B cell (primary cell): ENCODE data around the gene SLC44A3. TPM values are rescaled to one million over a fixed set of nuclear protein-coding genes. Genes with fewer than 3 reads are reported as not detected.

ENCODE experiments used
- ATAC-seq: fragments of 200-7000 bp; cut with Tn5 transposase; one replicate; pipeline ENCODE4 v1.10.0; 2021; ENCODE audit warnings: low read depth, mild to moderate bottlenecking, moderate number of reproducible peaks, moderate library complexity
- CTCF ChIA-PET: fragments of 350-600 bp; sonication (Branson Sonifier 250); formaldehyde crosslinking; loops from one replicate; lab custom pipeline; 2021; ENCODE audit warnings: antibody characterized with exemption, inconsistent platforms; lab: Charles Lee
- POLR2A ChIA-PET: fragments of 350-600 bp; sonication (Branson Sonifier 250); formaldehyde crosslinking; loops from one replicate; lab custom pipeline; 2021; ENCODE audit warnings: antibody characterized with exemption; lab: Charles Lee
- DNase-seq: peaks from one replicate; pipeline ENCODE4 v3.0.0; 2013
- H2AFZ ChIP-seq: 2 replicates; pipeline ENCODE4 v1.6.1; 2012; ENCODE audit warnings: mild to moderate bottlenecking, low read depth, low read length; ENCODE audit not compliant: insufficient read depth, poor library complexity, severe bottlenecking
- H3K27ac ChIP-seq, 2 donors: 1 replicate in 1 of 2; 2 replicates in 1 of 2; pipeline ENCODE4 v1.5.1; 2012 to 2013; ENCODE audit warnings: low read length in 2 of 2, mild to moderate bottlenecking in 2 of 2, moderate library complexity in 1 of 2
- H3K27me3 ChIP-seq, 4 experiments: fragments of 200-600 bp in 1 of 4; sonication (generic) in 1 of 4; replicated peaks in 1 of 4; 1 replicate in 2 of 4; 2 replicates in 2 of 4; pipeline versions ENCODE4 v1.6.1 to v1.7.0; 2013 to 2016; ENCODE audit warnings: low read length in 3 of 4, mild to moderate bottlenecking in 2 of 4, mixed read lengths in 1 of 4, moderate library complexity in 1 of 4; ENCODE audit not compliant: insufficient read depth in 4 of 4, control insufficient read depth in 3 of 4; ENCODE audit errors: control extremely low read depth in 1 of 4
- H3K36me3 ChIP-seq, 2 experiments: replicated peaks in 1 of 2; 1 replicate in 1 of 2; 2 replicates in 1 of 2; pipeline versions ENCODE4 v1.6.1 to v1.7.1; 2013; ENCODE audit warnings: low read length in 1 of 2; ENCODE audit not compliant: insufficient read depth in 2 of 2, control insufficient read depth in 1 of 2; ENCODE audit errors: control extremely low read depth in 1 of 2, extremely low read depth in 1 of 2
- H3K4me1 ChIP-seq, 2 donors: fragments of 200-600 bp in 1 of 2; sonication (generic) in 1 of 2; 1 replicate in 1 of 2; 2 replicates in 1 of 2; pipeline versions ENCODE4 v1.5.1 to v1.6.1; 2013 to 2017; ENCODE audit warnings: low read length in 2 of 2; ENCODE audit not compliant: control insufficient read depth in 2 of 2, insufficient read depth in 2 of 2
- H3K4me2 ChIP-seq: replicated peaks from 2 replicates; pipeline ENCODE3; 2012; ENCODE audit warnings: mild to moderate bottlenecking, low read depth, low read length; ENCODE audit not compliant: poor library complexity, severe bottlenecking
- H3K4me3 ChIP-seq, 5 experiments: fragments of 200-600 bp in 1 of 5; sonication (generic) in 1 of 5; 1 replicate in 3 of 5; 2 replicates in 2 of 5; pipeline versions ENCODE4 v1.5.1 to v1.7.0; 2011 to 2016; ENCODE audit warnings: low read length in 4 of 5, mild to moderate bottlenecking in 4 of 5, low read depth in 2 of 5, control low read depth in 1 of 5, moderate library complexity in 1 of 5; ENCODE audit not compliant: insufficient read depth in 1 of 5; ENCODE audit errors: control extremely low read depth in 1 of 5, extremely low read depth in 1 of 5
- H3K79me2 ChIP-seq: fragments of 200-600 bp; sonication (generic); one replicate; pipeline ENCODE4 v1.6.0; 2016; ENCODE audit warnings: low read length; ENCODE audit not compliant: control insufficient read depth, insufficient read depth
- H3K9ac ChIP-seq: fragments of 200-600 bp; sonication (generic); 2 replicates; pipeline ENCODE4 v1.6.1; 2017; ENCODE audit warnings: mild to moderate bottlenecking, low read length, moderate library complexity
- H3K9me3 ChIP-seq, 3 donors: one replicate each; pipeline versions ENCODE4 v1.6.1 to v1.7.1; 2013; ENCODE audit warnings: low read length in 2 of 3; ENCODE audit not compliant: control insufficient read depth in 2 of 3, insufficient read depth in 1 of 3; ENCODE audit errors: control extremely low read depth in 1 of 3
- H4K20me1 ChIP-seq: 2 replicates; pipeline ENCODE4 v1.6.0; 2012; ENCODE audit warnings: mild to moderate bottlenecking, low read length; ENCODE audit not compliant: insufficient read depth, control insufficient read depth, poor library complexity, severe bottlenecking
- H3K27ac Mint-ChIP-seq: one replicate; pipeline ENCODE4 v1.8.0; 2021; ENCODE audit warnings: mixed read lengths
- H3K27me3 Mint-ChIP-seq: one replicate; pipeline ENCODE4 v1.8.0; 2021; ENCODE audit warnings: mixed read lengths
- H3K4me1 Mint-ChIP-seq: one replicate; pipeline ENCODE4 v1.8.0; 2021; ENCODE audit warnings: mixed read lengths
- H3K4me3 Mint-ChIP-seq: one replicate; pipeline ENCODE4 v1.8.0; 2021; ENCODE audit warnings: mixed read lengths
- H3K9me3 Mint-ChIP-seq: one replicate; pipeline ENCODE4 v1.8.0; 2022; ENCODE audit warnings: mixed read lengths; ENCODE audit not compliant: insufficient read depth
- CTCF ChIP-seq: fragments of 200-600 bp; IDR thresholded peaks from one replicate; pipeline ENCODE4 v1.8.0; 2022; ENCODE audit warnings: antibody characterized with exemption, mild to moderate bottlenecking
- EZH2 ChIP-seq: IDR thresholded peaks from 2 replicates; pipeline ENCODE4 v1.6.1; 2012; ENCODE audit warnings: borderline replicate concordance, low read depth, mild to moderate bottlenecking, moderate library complexity, low read length; ENCODE audit not compliant: insufficient read depth, poor library complexity, severe bottlenecking
- WGBS: methylation state at CpG from one replicate; pipeline ENCODE4 v1.1.5; 2013; ENCODE audit warnings: missing lambda C conversion rate; ENCODE audit not compliant: insufficient coverage; 5-methylcytosine and 5-hydroxymethylcytosine counted together
- intact Hi-C: fragments of 100-400 bp; cut with micrococcal nuclease; formaldehyde crosslinking; loops from one replicate; pipeline ENCODE4 v1.10.0; 2022
- polyA plus RNA-seq: library from polyadenylated mRNA; depleted of rRNA; stranded (reverse); fragments of >200 nt; gene quantifications from 2 replicates; pipeline ENCODE4 v1.2.3, GENCODE V29; 2012
- total RNA-seq, 2 donors: library from RNA; stranded (reverse); fragments of 120-200 nt in 1 of 2; gene quantifications; 1 replicate in 1 of 2; 2 replicates in 1 of 2; pipeline versions ENCODE4 v1.2.3 to v1.2.4, GENCODE V29; 2013 to 2022

SLC44A3 gene
- total and polyA plus RNA-seq, 2 donors (not counting 1 experiment from before 2014, with no cell fraction given): not detected

GRCh38 chr1:94871031-94871430 lies 50.9 kb downstream of the SLC44A3 start:
- CTCF ChIA-PET: no interaction called here
- Mint-ChIP-seq H3K9me3 (no peaks in the 10 kb centered on the region), H3K4me3 (no peak overlapping the region), H3K4me1 (no peaks in the 10 kb centered on the region), H3K27ac (no peak overlapping the region), H3K27me3 (peaks cover 11% of the 10 kb centered on the region)
- Histone ChIP-seq H3K4me1 (no peaks in the 10 kb centered on the region), H3K4me3 (no peak overlapping the region), H2AFZ (no peak overlapping the region), H3K27ac (no peak overlapping the region), H3K9me3 (no peaks in the 10 kb centered on the region), H3K27me3 (peaks cover 0 to 8% (median 4%) of the 10 kb centered on the region in 4 experiments), H4K20me1 (no peaks in the 10 kb centered on the region), H3K36me3 (no peaks in the 10 kb centered on the region), H3K9ac (no peak overlapping the region), H3K4me2 (no peak overlapping the region), H3K79me2 (no peaks in the 10 kb centered on the region)
- POLR2A ChIA-PET: no interaction called here
- WGBS: 90% methylated on average over 2 of the region's 2 CpGs
- TF ChIP-seq EZH2: no peak
- TF ChIP-seq CTCF: no peak
- no peak for DNase-seq
- no peak for ATAC-seq
- intact Hi-C loops: no loop called here

GRCh38 chr1:94872771-94873495 lies 52.8 kb downstream of the SLC44A3 start:
- Histone ChIP-seq H2AFZ (no peak overlapping the region), H3K27ac (no peak overlapping the region), H3K9ac (no peak overlapping the region), H3K9me3 (no peaks in the 10 kb centered on the region), H3K36me3 (no peaks in the 10 kb centered on the region), H3K4me3 (no peak overlapping the region), H4K20me1 (no peaks in the 10 kb centered on the region), H3K27me3 (peaks cover 0 to 9% (median 7%) of the 10 kb centered on the region in 4 experiments), H3K4me1 (no peaks in the 10 kb centered on the region), H3K4me2 (no peak overlapping the region), H3K79me2 (no peaks in the 10 kb centered on the region)
- ATAC-seq: no peak
- H3K4me1 Mint-ChIP-seq: no peaks in the 10 kb centered on the region
- peaks cover 25% of the 10 kb centered on the region for H3K27me3 Mint-ChIP-seq
- DNase-seq: no peak
- intact Hi-C loops: no loop called here
- no peak overlapping the region for H3K27ac Mint-ChIP-seq
- ChIA-PET CTCF (interaction anchor here (0.7 to 3.3 kb wide), 2 partner anchors 18 to 170 kb away, joined by 5 to 22 read pairs; no protein-coding TSS in a partner anchor), POLR2A (no interaction called here)
- TF ChIP-seq CTCF (no peak), EZH2 (no peak)
- H3K9me3 Mint-ChIP-seq: no peaks in the 10 kb centered on the region
- 100% methylated on average over 1 of the region's 4 CpGs for WGBS
- H3K4me3 Mint-ChIP-seq: no peak overlapping the region
